H1 (cell line): ENCODE data around the gene SNED1. TPM values are rescaled to one million over a fixed set of nuclear protein-coding genes. Genes with fewer than 3 reads are reported as not detected.

Experiments
- CTCF ChIA-PET: fragments of 300-600 bp; sonication (Branson Sonifier 250); formaldehyde crosslinking; loops from one replicate; lab custom pipeline; 2021; ENCODE audit not compliant: partially characterized antibody; lab: Charles Lee
- POLR2A ChIA-PET: fragments of 300-600 bp; sonication (Branson Sonifier 250); formaldehyde crosslinking; loops from one replicate; lab custom pipeline; 2021; ENCODE audit warnings: inconsistent platforms; ENCODE audit not compliant: partially characterized antibody; lab: Charles Lee
- DNase-seq, 2 experiments: peaks; one replicate each; pipeline versions ENCODE4 v3.0.0 to v3.0.0-alpha.2; 2010 to 2022; ENCODE audit warnings: low spot score in 2 of 2, low read depth in 1 of 2, mixed read lengths in 1 of 2
- FAIRE-seq: peaks from 2 replicates; lab custom pipeline; 2011; peaks lifted over from hg19 to GRCh38; lab: Jason Lieb, UNC
- H2AFZ ChIP-seq: 2 replicates; pipeline ENCODE4 v1.8.1; 2012; ENCODE audit warnings: low read length, inconsistent platforms
- H2AK5ac ChIP-seq: 2 replicates; pipeline ENCODE4 v1.6.1; 2013; ENCODE audit warnings: low read depth, low read length
- H2BK120ac ChIP-seq: replicated peaks from 2 replicates; pipeline ENCODE3; 2013; ENCODE audit warnings: low read depth, low read length, inconsistent platforms
- H2BK12ac ChIP-seq: 2 replicates; pipeline ENCODE4 v1.6.1; 2013; ENCODE audit warnings: low read depth, low read length
- H2BK15ac ChIP-seq: 2 replicates; pipeline ENCODE4 v1.6.1; 2013; ENCODE audit warnings: low read length
- H2BK20ac ChIP-seq: 2 replicates; pipeline ENCODE4 v1.6.1; 2013; ENCODE audit warnings: low read length
- H2BK5ac ChIP-seq: 2 replicates; pipeline ENCODE4 v1.6.1; 2013; ENCODE audit warnings: low read depth, low read length
- H3K14ac ChIP-seq: 2 replicates; pipeline ENCODE4 v1.6.1; 2013; ENCODE audit warnings: inconsistent platforms; ENCODE audit not compliant: insufficient read length
- H3K18ac ChIP-seq: 2 replicates; pipeline ENCODE4 v1.6.1; 2013; ENCODE audit warnings: low read length; ENCODE audit errors: extremely low read depth
- H3K23ac ChIP-seq: 2 replicates; pipeline ENCODE4 v1.6.1; 2013; ENCODE audit warnings: inconsistent platforms; ENCODE audit not compliant: insufficient read length
- H3K23me2 ChIP-seq: 2 replicates; pipeline ENCODE4 v1.6.1; 2013; ENCODE audit warnings: low read depth, low read length
- H3K27ac ChIP-seq: 2 replicates; pipeline ENCODE4 v1.6.1; 2011; ENCODE audit warnings: low read depth, low read length, inconsistent platforms
- H3K27me3 ChIP-seq, 4 experiments: replicated peaks in 1 of 4; 1 replicate in 1 of 4; 2 replicates in 3 of 4; pipeline versions ENCODE4 v1.6.1 to v1.8.1; 2011 to 2013; ENCODE audit warnings: low read length in 3 of 4, mild to moderate bottlenecking in 3 of 4, inconsistent platforms in 2 of 4, mixed read lengths in 2 of 4, moderate library complexity in 1 of 4; ENCODE audit not compliant: control insufficient read depth in 3 of 4, insufficient read depth in 3 of 4; ENCODE audit errors: extremely low read depth in 1 of 4
- H3K36me3 ChIP-seq, 4 experiments: 2 replicates each; pipeline versions ENCODE4 v1.6.1 to v1.8.1; 2011 to 2013; ENCODE audit warnings: mild to moderate bottlenecking in 4 of 4, low read length in 3 of 4, moderate library complexity in 2 of 4, control low read depth in 1 of 4, inconsistent platforms in 1 of 4; ENCODE audit not compliant: insufficient read depth in 4 of 4, control insufficient read depth in 2 of 4
- H3K4ac ChIP-seq: replicated peaks from 2 replicates; pipeline ENCODE3; 2013; ENCODE audit warnings: low read length, low read depth, mixed read lengths, inconsistent platforms; ENCODE audit not compliant: insufficient read length
- H3K4me1 ChIP-seq, 4 experiments: replicated peaks in 1 of 4; 1 replicate in 1 of 4; 2 replicates in 3 of 4; pipeline versions ENCODE4 v1.6.1 to v1.8.1; 2011 to 2013; ENCODE audit warnings: low read length in 3 of 4, inconsistent platforms in 2 of 4, mixed read lengths in 1 of 4; ENCODE audit not compliant: insufficient read depth in 4 of 4, control insufficient read depth in 3 of 4
- H3K4me2 ChIP-seq, 2 experiments: 2 replicates each; pipeline versions ENCODE4 v1.6.1 to v1.8.1; 2011 to 2013; ENCODE audit warnings: low read depth in 2 of 2, low read length in 2 of 2, control low read depth in 1 of 2, inconsistent platforms in 1 of 2, mild to moderate bottlenecking in 1 of 2; ENCODE audit not compliant: insufficient read depth in 1 of 2
- H3K4me3 ChIP-seq, 4 experiments: fragments of 200-600, 300-600 bp in 1 of 4; sonication (generic), shearing (Covaris generic), sonication (Bioruptor Twin) in 1 of 4; 2 replicates each; pipeline versions ENCODE4 v1.5.1 to v1.8.1; 2011 to 2016; ENCODE audit warnings: low read length in 4 of 4, low read depth in 3 of 4, control low read depth in 2 of 4, inconsistent platforms in 2 of 4, mild to moderate bottlenecking in 2 of 4, mixed read lengths in 1 of 4, moderate library complexity in 1 of 4; ENCODE audit not compliant: insufficient read depth in 2 of 4; ENCODE audit errors: extremely low read depth in 1 of 4
- H3K56ac ChIP-seq: replicated peaks from 2 replicates; pipeline ENCODE3; 2013; ENCODE audit warnings: low read depth, mild to moderate bottlenecking, mixed read lengths, low read length, inconsistent platforms; ENCODE audit not compliant: insufficient read length
- H3K79me1 ChIP-seq: 2 replicates; pipeline ENCODE4 v1.6.1; 2013; ENCODE audit warnings: low read depth, low read length, control low read depth
- H3K79me2 ChIP-seq, 2 experiments: 2 replicates each; pipeline versions ENCODE4 v1.6.1 to v1.8.1; 2012 to 2013; ENCODE audit warnings: low read length in 2 of 2, mild to moderate bottlenecking in 2 of 2, inconsistent platforms in 1 of 2; ENCODE audit not compliant: insufficient read depth in 2 of 2, control insufficient read depth in 1 of 2
- H3K9ac ChIP-seq, 4 experiments: replicated peaks in 1 of 4; 1 replicate in 1 of 4; 2 replicates in 3 of 4; pipeline versions ENCODE4 v1.6.1 to v1.8.1; 2011 to 2013; ENCODE audit warnings: low read depth in 3 of 4, low read length in 3 of 4, control low read depth in 2 of 4, mild to moderate bottlenecking in 2 of 4, moderate library complexity in 2 of 4, inconsistent platforms in 1 of 4; ENCODE audit errors: extremely low read depth in 1 of 4
- H3K9me3 ChIP-seq, 2 experiments: 2 replicates each; pipeline versions ENCODE4 v1.6.1 to v1.8.1; 2012 to 2013; ENCODE audit warnings: mild to moderate bottlenecking in 2 of 2, moderate library complexity in 2 of 2, control low read depth in 1 of 2, inconsistent platforms in 1 of 2, low read depth in 1 of 2, low read length in 1 of 2, mixed read lengths in 1 of 2; ENCODE audit not compliant: insufficient read depth in 2 of 2
- H4K20me1 ChIP-seq, 2 experiments: replicated peaks in 1 of 2; 2 replicates each; pipeline versions ENCODE3 to v1.8.1; 2011 to 2013; ENCODE audit warnings: inconsistent platforms in 2 of 2, low read length in 2 of 2, mild to moderate bottlenecking in 1 of 2; ENCODE audit not compliant: insufficient read depth in 2 of 2, control insufficient read depth in 1 of 2
- H4K5ac ChIP-seq: 2 replicates; pipeline ENCODE4 v1.6.1; 2013; ENCODE audit warnings: low read length, low read depth, mixed read lengths, inconsistent platforms; ENCODE audit not compliant: insufficient read length
- H4K8ac ChIP-seq: 2 replicates; pipeline ENCODE4 v1.8.0; 2013; ENCODE audit warnings: mild to moderate bottlenecking, moderate library complexity, low read length, inconsistent platforms; ENCODE audit not compliant: insufficient read depth; ENCODE audit errors: extremely low read depth
- H4K91ac ChIP-seq: replicated peaks from 2 replicates; pipeline ENCODE3; 2013; ENCODE audit warnings: low read length, mixed read lengths, inconsistent platforms; ENCODE audit not compliant: insufficient read length
- BRCA1 ChIP-seq: IDR thresholded peaks from 2 replicates; pipeline ENCODE4 v1.6.1; 2012; ENCODE audit warnings: low read depth, low read length, improper control_type of control experiment
- CTCF ChIP-seq, 3 experiments: IDR thresholded peaks; 1 replicate in 2 of 3; 2 replicates in 1 of 3; pipeline versions ENCODE4 v1.5.1 to v1.6.1; 2011; ENCODE audit warnings: low read length in 3 of 3, mild to moderate bottlenecking in 3 of 3, inconsistent platforms in 2 of 3, low read depth in 1 of 3, moderate library complexity in 1 of 3; ENCODE audit not compliant: insufficient read depth in 1 of 3; ENCODE audit errors: control extremely low read depth in 1 of 3
- RAD21 ChIP-seq, 2 experiments: IDR thresholded peaks in 1 of 2; conservative IDR thresholded peaks in 1 of 2; 2 replicates each; pipeline ENCODE4 v1.6.1; 2011; ENCODE audit warnings: low read depth in 2 of 2, low read length in 2 of 2, improper control_type of control experiment in 1 of 2, inconsistent platforms in 1 of 2, mild to moderate bottlenecking in 1 of 2, moderate library complexity in 1 of 2
- WGBS, 2 experiments: shearing (Covaris generic) in 1 of 2; methylation state at CpG; one replicate each; pipeline versions ENCODE4 v1.1.6 to v1.1.7; 2013 to 2015; ENCODE audit warnings: low lambda C conversion rate in 2 of 2, mixed read lengths in 2 of 2, inconsistent platforms in 1 of 2, low coverage in 1 of 2, missing lambda C conversion rate in 1 of 2; ENCODE audit not compliant: insufficient replicate concordance in 2 of 2, insufficient coverage in 1 of 2, insufficient read length in 1 of 2; ENCODE audit errors: extremely low coverage in 1 of 2, missing lambda C conversion rate in 1 of 2; 5-methylcytosine and 5-hydroxymethylcytosine counted together
- polyA plus RNA-seq, 7 experiments: library from polyadenylated mRNA; depleted of rRNA in 3 of 7; stranded (reverse) in 5 of 7; unstranded in 2 of 7; fragments of >200 nt in 5 of 7; fragments of 200-250 nt in 2 of 7; gene quantifications; 1 replicate in 5 of 7; 2 replicates in 1 of 7; 4 replicates in 1 of 7; pipeline versions ENCODE4 v1.2.1 to v1.2.3, GENCODE V29; 2011 to 2013; ENCODE audit warnings: missing spikeins in 2 of 7, mixed read lengths in 2 of 7
- total RNA-seq: library from RNA; stranded (reverse); fragmentation: NEBNext Ultra II Directional; extraction: Animal tissue kit (Norgen Biotek cat#: 25700); gene quantifications from 2 replicates; pipeline ENCODE4 v1.2.1, GENCODE V29; 2021

Gene SNED1
- total and polyA plus RNA-seq, 2 of the 8 experiments (the other 6 are each of a cell fraction or from before 2014, with no cell fraction given) = 1.9 TPM

DNA sequence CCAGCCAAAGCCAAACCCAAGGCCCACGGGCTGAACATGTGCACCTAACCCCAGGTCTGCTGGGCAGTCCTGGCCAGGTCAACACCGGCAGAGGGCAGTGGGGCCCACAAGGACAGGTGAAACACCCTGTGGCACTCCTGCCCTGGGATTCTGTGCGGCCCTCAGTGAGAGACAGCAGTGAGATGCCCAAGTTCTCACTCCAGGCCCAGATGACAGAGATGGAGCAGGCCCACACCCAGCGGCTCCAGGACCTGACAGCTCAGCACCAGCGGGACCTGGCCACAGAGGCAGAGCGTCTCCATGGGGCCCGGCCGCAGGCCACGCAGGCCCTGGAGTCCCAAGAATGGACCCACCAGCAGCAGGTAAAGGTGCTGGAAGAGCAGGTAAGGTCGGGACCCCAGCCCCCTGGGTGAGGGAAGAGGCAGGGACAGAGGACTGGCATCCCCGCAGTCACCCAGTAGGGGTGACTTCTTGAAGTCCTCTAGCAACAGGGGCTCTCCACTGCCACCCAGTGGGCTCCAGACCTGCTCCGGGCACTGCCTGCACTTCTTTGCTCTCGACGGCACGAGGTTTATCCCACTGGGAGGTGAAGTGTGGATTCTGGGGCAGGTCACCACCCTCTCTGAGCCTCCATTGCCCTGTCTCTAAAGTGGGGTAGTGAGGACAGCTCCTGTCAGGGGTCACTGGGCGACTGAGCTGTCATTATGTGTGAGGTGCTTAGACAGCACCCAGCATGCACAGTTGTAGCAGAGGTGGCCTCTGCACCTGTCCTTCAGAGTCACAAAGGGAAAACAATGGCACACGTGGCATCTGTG, 8.8 kb upstream of the SNED1 start:
- Histone ChIP-seq H3K79me1 (no peaks in the 10 kb centered on the region), H3K23me2 (peaks cover 2% of the 10 kb centered on the region; the same call in 1 of the 2 replicates), H2BK5ac (no peak overlapping the region), H4K91ac (no peak overlapping the region), H4K20me1 (peaks cover 0 to 2% of the 10 kb centered on the region in 2 experiments), H3K4me2 (no peak overlapping the region), H3K9ac (no peak overlapping the region), H2BK120ac (no peak overlapping the region), H3K4me1 (no peaks in the 10 kb centered on the region; a peak in 1 of 7 replicates), H2BK20ac (no peak overlapping the region), H3K23ac (no peak overlapping the region), H3K18ac (no peak overlapping the region), H3K9me3 (peaks cover 6 to 21% of the 10 kb centered on the region in 2 experiments; a peak in 3 of 4 replicates), H3K79me2 (no peaks in the 10 kb centered on the region), H3K27me3 (no peaks in the 10 kb centered on the region), H2AFZ (no peak overlapping the region), H3K14ac (no peak overlapping the region), H3K27ac (no peak overlapping the region), H3K4ac (no peak overlapping the region), H2BK15ac (no peak overlapping the region), H3K56ac (no peak overlapping the region), H2BK12ac (no peak overlapping the region), H3K36me3 (no peaks in the 10 kb centered on the region), H2AK5ac (no peak overlapping the region; the same call in 1 of the 2 replicates), H4K5ac (no peak overlapping the region), H4K8ac (peak overlapping the region; percentile 51; the same call in 1 of the 2 replicates), H3K4me3 (no peak overlapping the region)
- DNase-seq = peak in 1 of 2 experiments; percentile 48
- CTCF ChIA-PET = interaction anchor here (0.9 to 2.8 kb wide), 6 partner anchors 12 to 157 kb away, joined by 3 to 15 read pairs (median 4); no protein-coding TSS in a partner anchor
- POLR2A ChIA-PET = interaction anchor here (1.6 kb wide), 1 partner anchor 9 kb away, joined by 3 read pairs; the partner anchor contains the start of gene SNED1
- TF ChIP-seq BRCA1 (no peak), RAD21 (IDR thresholded peaks at IDR 0.05 in 1 of 2, conservative IDR thresholded peaks at IDR 0.05 in 1 of 2; ENCODE audit: low read depth in 2 of 2, low read length in 2 of 2) (peak; percentile 40 to 56), CTCF (IDR thresholded peaks at IDR 0.05; ENCODE audit: control extremely low read depth in 1 of 3, insufficient read depth in 1 of 3, low read depth in 1 of 3, low read length in 3 of 3) (peak in 2 of 3 experiments; percentile 56 to 81; a peak in 3 of 4 replicates)
- no peak for FAIRE-seq
- WGBS, 2 experiments = 88% methylated on average over 17 of the region's 17 CpGs; no CpG with 5 or more reads in 1 of the 2 experiments
